Body of pancreas (tissue), 4 donors: ENCODE measurements around the gene BMP7. TPM values are rescaled to one million over a fixed set of nuclear protein-coding genes. Genes with fewer than 3 reads are reported as not detected.
"Not testable (repeated sequence)": the region's sequence is repeated elsewhere in the genome, so short reads cannot be mapped to it uniquely, and the experiment has no call there.

Experiments used
- ATAC-seq: fragments of 150-250 bp; one replicate; pipeline ENCODE4 v1.9.1; 2016
- DNase-seq, 4 donors: peaks; one replicate each; pipeline ENCODE4 v3.0.0-alpha.2; 2019
- H3K27ac ChIP-seq, 4 donors: fragments of 200-600 bp; sonication (generic); 1 replicate in 3 of 4; 2 replicates in 1 of 4; pipeline versions ENCODE4 v1.5.1 to v1.6.1; 2016 to 2019; ENCODE audit warnings: mild to moderate bottlenecking in 1 of 4, mixed read lengths in 1 of 4, moderate library complexity in 1 of 4
- H3K27me3 ChIP-seq, 2 donors: fragments of 200-600 bp; sonication (generic); one replicate each; pipeline ENCODE4 v1.6.0; 2016; ENCODE audit warnings: mild to moderate bottlenecking in 1 of 2
- H3K36me3 ChIP-seq, 2 donors: fragments of 200-600 bp; sonication (generic); replicated peaks in 1 of 2; 2 replicates each; pipeline ENCODE4 v1.5.1; 2016; ENCODE audit warnings: low read depth in 2 of 2; ENCODE audit not compliant: insufficient read depth in 1 of 2
- H3K4me1 ChIP-seq: fragments of 200-600 bp; sonication (generic); one replicate; pipeline ENCODE4 v1.6.0; 2016
- H3K4me3 ChIP-seq, 2 donors: fragments of 200-600 bp; sonication (generic); 1 replicate in 1 of 2; 2 replicates in 1 of 2; pipeline ENCODE4 v1.5.1; 2016 to 2019
- H3K9me3 ChIP-seq, 3 donors: fragments of 200-600 bp; sonication (generic); 1 replicate in 2 of 3; 2 replicates in 1 of 3; pipeline ENCODE4 v1.5.1; 2016
- CTCF ChIP-seq, 7 experiments: fragments of 450-650 bp in 4 of 7; fragments of 200-600 bp in 3 of 7; sonication (generic) in 3 of 7; IDR thresholded peaks; one replicate each; pipeline ENCODE4 v1.5.1; 2016 to 2019; ENCODE audit warnings: antibody characterized with exemption in 7 of 7
- POLR2A ChIP-seq, 3 donors: fragments of 450-650 bp; IDR thresholded peaks; one replicate each; pipeline ENCODE4 v1.6.1; 2016; ENCODE audit warnings: antibody characterized with exemption in 3 of 3, mild to moderate bottlenecking in 2 of 3
- WGBS, 2 donors: methylation state at CpG; one replicate each; pipeline ENCODE4 v1.1.5; 2017; 5-methylcytosine and 5-hydroxymethylcytosine counted together
- intact Hi-C: fragments of 100-400 bp; cut with DNase I; formaldehyde crosslinking; loops from one replicate; pipeline ENCODE4 v1.15.1; 2023
- total RNA-seq, 2 donors: library from RNA; depleted of rRNA; stranded (reverse); fragments of >200 nt; gene quantifications; one replicate each; pipeline ENCODE4 v1.1.0, GENCODE V29; 2016

Gene BMP7
- total RNA-seq, 2 donors from 2014 or later, result 4.2 TPM; not detected in 1

GRCh38 chr20:57265997-57266290, 497 bp downstream of the BMP7 start:
- WGBS, 2 donors, result 0% methylated on average over 39 of the region's 39 CpGs; no CpG with 5 or more reads in 1 of the 2 donors
- DNase-seq, result no peak
- TF ChIP-seq CTCF (IDR thresholded peaks at IDR 0.05) (no peak), POLR2A (IDR thresholded peaks at IDR 0.05) (no peak)
- Histone ChIP-seq H3K9me3 (no peaks in the 10 kb centered on the region), H3K4me1 (peaks cover 26% of the 10 kb centered on the region), H3K4me3 (no peak overlapping the region), H3K27ac (no peak overlapping the region), H3K36me3 (no peaks in the 10 kb centered on the region), H3K27me3 (peaks cover 0 to 17% of the 10 kb centered on the region in 2 donors)
- ATAC-seq, result no peak
- intact Hi-C loops, result no loop called here

- intact Hi-C loops, result no loop called here
- DNase-seq (peak in 1 of 4 donors; percentile 24), ATAC-seq (no peak)
- 3% methylated on average over 53 of the region's 53 CpGs; no CpG with 5 or more reads in 1 of the 2 donors for WGBS, 2 donors
- Histone ChIP-seq H3K4me3 (no peak overlapping the region), H3K9me3 (no peaks in the 10 kb centered on the region), H3K4me1 (peaks cover 29% of the 10 kb centered on the region), H3K27ac (no peak overlapping the region), H3K36me3 (no peaks in the 10 kb centered on the region), H3K27me3 (peaks cover 0 to 22% of the 10 kb centered on the region in 2 donors)
- TF ChIP-seq POLR2A (IDR thresholded peaks at IDR 0.05) (no peak), CTCF (IDR thresholded peaks at IDR 0.05) (no peak)
These were observed 975 bp downstream of the BMP7 start for GRCh38 chr20:57265336-57265996.

- DNase-seq, ATAC-seq, intact Hi-C loops, H3K36me3 ChIP-seq, H3K9me3 ChIP-seq, H3K27ac ChIP-seq, H3K4me3 ChIP-seq: not testable (repeated sequence)
- Histone ChIP-seq H3K4me1 (peaks cover 32% of the 10 kb centered on the region), H3K27me3 (peaks cover 0 to 28% of the 10 kb centered on the region in 2 donors)
- 7 to 8% methylated on average over 26 to 29 of the region's 29 CpGs for WGBS, 2 donors
These were observed 1.5 kb downstream of the BMP7 start for GRCh38 chr20:57264908-57265335.

- 10 to 17% methylated on average over 24 to 54 of the region's 54 CpGs for WGBS, 2 donors
- ATAC-seq (peak; percentile 24), DNase-seq (peak; percentile 15 to 62 (median 42))
- intact Hi-C loops, result no loop called here
- no peaks in the 10 kb centered on the region for H3K36me3 ChIP-seq
- H3K27ac ChIP-seq, result no peak overlapping the region
- H3K4me1 ChIP-seq, result peaks cover 32% of the 10 kb centered on the region
- H3K27me3 ChIP-seq, result peaks cover 0 to 34% of the 10 kb centered on the region in 2 donors
- H3K9me3 ChIP-seq, result no peaks in the 10 kb centered on the region
- no peak overlapping the region for H3K4me3 ChIP-seq
- peak in 1 of 3 donors; percentile 16 for TF ChIP-seq POLR2A (IDR thresholded peaks at IDR 0.05)
- no peak for TF ChIP-seq CTCF (IDR thresholded peaks at IDR 0.05)
These were observed 2.3 kb downstream of the BMP7 start for GRCh38 chr20:57263801-57264792.
